Measurements from ENCODE around the gene PLEK. TPM values are rescaled to one million over a fixed set of nuclear protein-coding genes. Genes with fewer than 3 reads are reported as not detected.
A peak's percentile ranks its signal among the peaks of the same experiment; 100 is the strongest.
"Not testable (repeated sequence)": the region's sequence is repeated elsewhere in the genome, so short reads cannot be mapped to it uniquely, and the experiment has no call there.

The PLEK gene
- total and polyA plus RNA-seq, 10 of the 15 experiments (the other 5 are each of a cell fraction or from before 2014, with no cell fraction given): 229 to 804 (median 362) TPM

DNA sequence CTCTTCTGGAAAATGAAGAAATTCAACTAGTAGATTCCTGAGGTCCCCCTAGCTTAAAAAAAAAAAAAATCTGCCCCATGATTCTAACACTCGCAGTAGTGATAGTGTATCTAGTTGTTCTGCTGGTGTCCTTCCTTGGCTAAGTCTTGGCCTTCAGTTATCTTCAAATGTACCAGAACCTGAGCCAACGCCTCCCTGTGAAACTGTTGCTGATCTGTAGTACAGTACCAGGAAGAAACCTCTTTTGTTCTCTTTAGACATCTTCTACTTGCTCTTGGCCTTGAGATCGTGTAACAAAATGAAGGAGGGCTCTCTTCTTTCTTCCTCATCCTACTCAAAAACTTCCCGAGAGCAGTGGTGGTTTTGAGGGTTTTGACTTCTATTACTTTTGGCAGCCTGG, 31.0 kb downstream of the PLEK start:
- RAD21 ChIA-PET (ENCODE audit: unreplicated experiment): no interaction called here
- BruUV-seq (replicated peaks): no TSS peak
- Histone ChIP-seq H3K4me1 (ENCODE audit: control insufficient read depth, insufficient read depth, low read length) (no peaks in the 10 kb centered on the region; the same call in 1 of the 2 replicates), H3K4me3 (no peak overlapping the region), H4K20me1 (ENCODE audit: control insufficient read depth, insufficient read depth) (no peaks in the 10 kb centered on the region), H3K79me2 (ENCODE audit: control insufficient read depth, insufficient read depth, low read length) (peaks cover 31% of the 10 kb centered on the region), H2AFZ (ENCODE audit: control insufficient read depth, low read depth, low read length) (no peak overlapping the region), H3K9ac (ENCODE audit: control insufficient read depth, insufficient read depth, low read length) (no peak overlapping the region), H3K4me2 (ENCODE audit: control insufficient read depth, insufficient read depth) (no peak overlapping the region), H3K27ac (ENCODE audit: control insufficient read depth, insufficient read depth) (no peak overlapping the region), H3K36me3 (ENCODE audit: control insufficient read depth in 2 of 2, insufficient read depth in 2 of 2, low read length in 1 of 2) (peaks cover 32 to 52% of the 10 kb centered on the region in 2 experiments), H3K27me3 (replicated peaks in 1 of 2; ENCODE audit: control insufficient read depth in 2 of 2, insufficient read depth in 2 of 2, low read length in 1 of 2) (no peaks in the 10 kb centered on the region), H3K9me3 (replicated peaks; ENCODE audit: control insufficient read depth, insufficient read depth, low read length) (peaks cover 7% of the 10 kb centered on the region; the same call in 2 of the 3 replicates)
- no peak for DNase-seq (ENCODE audit: low read depth, low spot score)
- CTCF ChIA-PET: no interaction called here
- POLR2A ChIA-PET: interaction anchor here (0.6 kb wide), 1 partner anchor 10 kb away, joined by 3 read pairs; no protein-coding TSS in a partner anchor
- intact Hi-C loops (cut with micrococcal nuclease; ENCODE audit: unreplicated experiment) (no loop called here), in situ Hi-C loops (cut with MboI) (loop anchor here (25.0 kb wide), 1 partner anchor 1716 kb away; no protein-coding TSS in a partner anchor)
- ATAC-seq: no peak; the same call in 2 of the 3 replicates
- no peak for TF ChIP-seq ATF7 (IDR thresholded peaks at IDR 0.05; ENCODE audit: low read depth)
- TF ChIP-seq ZBED1 (IDR thresholded peaks at IDR 0.05; ENCODE audit: borderline replicate concordance): 0 out of 2 replicates have a peak, but pooled peaks have one; percentile 15
- 97% methylated on average over 4 of the region's 4 CpGs for WGBS (ENCODE audit: insufficient coverage, insufficient replicate concordance, low lambda C conversion rate, missing lambda C conversion rate)
- no peak for FAIRE-seq
- SMC1A ChIA-PET (ENCODE audit: uncharacterized antibody, unreplicated experiment): interaction anchor here (0.7 to 1.9 kb wide), 3 partner anchors 9 to 44 kb away, joined by 3 to 6 read pairs (median 3); no protein-coding TSS in a partner anchor

DNA sequence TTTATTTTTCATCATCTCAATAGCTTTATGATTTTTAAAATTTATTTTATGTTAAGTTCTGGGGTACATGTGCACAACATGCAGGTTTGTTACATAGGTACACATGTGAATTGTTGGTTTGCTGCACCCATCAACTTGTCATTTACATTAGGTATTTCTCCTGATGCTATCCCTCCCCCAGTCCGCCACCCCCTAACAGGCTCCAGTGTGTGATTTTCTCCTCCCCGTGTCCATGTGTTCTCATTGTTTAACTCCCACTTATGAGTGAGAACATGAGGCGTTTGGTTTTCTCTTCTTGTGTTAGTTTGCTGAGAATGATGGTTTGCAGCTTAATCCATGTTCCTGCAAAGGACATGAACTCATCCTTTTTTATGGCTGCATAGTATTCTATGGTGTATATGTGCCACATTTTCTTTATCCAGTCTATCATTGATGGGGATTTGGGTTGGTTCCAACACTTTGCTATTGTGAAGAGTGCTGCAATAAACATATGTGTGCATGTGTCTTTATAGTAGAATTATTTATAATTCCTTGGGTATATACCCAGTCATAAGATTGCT, 32.7 kb downstream of the PLEK start:
- in situ Hi-C loops (cut with MboI): loop anchor here (25.0 kb wide), 1 partner anchor 1715 kb away; no protein-coding TSS in a partner anchor
- peaks cover 14% of the 10 kb centered on the region for H3K79me2 ChIP-seq (ENCODE audit: control insufficient read depth, insufficient read depth, low read length)
- DNase-seq (ENCODE audit: low read depth, low spot score); ATAC-seq; H3K27me3 ChIP-seq (replicated peaks in 1 of 2; ENCODE audit: control insufficient read depth in 2 of 2, insufficient read depth in 2 of 2, low read length in 1 of 2); CTCF ChIA-PET; POLR2A ChIA-PET; intact Hi-C loops (cut with micrococcal nuclease; ENCODE audit: unreplicated experiment); H4K20me1 ChIP-seq (ENCODE audit: control insufficient read depth, insufficient read depth); H2AFZ ChIP-seq (ENCODE audit: control insufficient read depth, low read depth, low read length); BruUV-seq (replicated peaks); H3K4me1 ChIP-seq (ENCODE audit: control insufficient read depth, insufficient read depth, low read length); RAD21 ChIA-PET (ENCODE audit: unreplicated experiment); H3K27ac ChIP-seq (ENCODE audit: control insufficient read depth, insufficient read depth); H3K9ac ChIP-seq (ENCODE audit: control insufficient read depth, insufficient read depth, low read length); H3K4me2 ChIP-seq (ENCODE audit: control insufficient read depth, insufficient read depth); FAIRE-seq; H3K9me3 ChIP-seq (replicated peaks; ENCODE audit: control insufficient read depth, insufficient read depth, low read length); H3K4me3 ChIP-seq: not testable (repeated sequence)
- H3K36me3 ChIP-seq (ENCODE audit: control insufficient read depth in 2 of 2, insufficient read depth in 2 of 2, low read length in 1 of 2): peaks cover 26 to 44% of the 10 kb centered on the region in 2 experiments
- 100% methylated on average over 3 of the region's 3 CpGs for WGBS (ENCODE audit: insufficient coverage, insufficient replicate concordance, low lambda C conversion rate, missing lambda C conversion rate)
- TF ChIP-seq MTA3 (IDR thresholded peaks at IDR 0.05; ENCODE audit: borderline replicate concordance, low read length) (0 out of 2 replicates have a peak, but pooled peaks have one; percentile 51), POLR2AphosphoS5 (IDR thresholded peaks at IDR 0.05; ENCODE audit: low read length) (peak; percentile 63)
- SMC1A ChIA-PET (ENCODE audit: uncharacterized antibody, unreplicated experiment): interaction anchor here (1.5 to 1.9 kb wide), 2 partner anchors 11 to 42 kb away, joined by 3 to 6 read pairs; no protein-coding TSS in a partner anchor

Data from GM12878 (cell line).